NK-92 treated with Interleukin-12 subunit alpha and Interleukin-12 subunit beta, amount 100 ng/mL, for 24 hours (cell line): ENCODE data around the gene MED14.

Source experiments
- DNase-seq: peaks from one replicate; lab custom pipeline; 2025; lab: John Stamatoyannopoulos, UW

MED14 gene

DNA sequence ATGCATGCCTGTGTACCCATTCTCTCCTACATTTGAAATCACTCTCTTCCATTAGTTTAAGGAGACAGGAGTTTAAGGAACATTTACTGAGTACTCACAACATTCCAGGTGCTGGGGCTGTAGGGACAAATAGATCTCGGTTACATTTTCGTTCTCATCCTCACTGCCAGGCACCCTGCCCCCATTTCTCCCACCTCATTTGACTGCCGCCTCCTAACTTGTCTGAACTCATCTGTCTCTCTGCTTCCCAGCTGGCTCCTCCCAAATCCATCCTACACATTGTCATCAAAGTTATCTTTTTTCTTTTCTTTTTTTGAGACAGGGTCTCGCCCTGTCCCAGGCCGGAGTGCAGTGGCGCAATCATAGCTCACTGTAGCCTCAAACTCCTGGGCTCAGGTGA lies 131.9 kb downstream of the MED14 start:
- DNase-seq: no peak
